Posterior vena cava (tissue), 2 donors: ENCODE results near the gene DHX32. TPM values are rescaled to one million over a fixed set of nuclear protein-coding genes. Genes with fewer than 3 reads are reported as not detected.

Source experiments
- DNase-seq: peaks from one replicate; pipeline ENCODE4 v3.0.0-alpha.2; 2020; ENCODE audit warnings: low spot score
- intact Hi-C, 2 donors: fragments of 100-400 bp; cut with DNase I; formaldehyde crosslinking; loops; one replicate each; pipeline versions ENCODE4 v1.14.1 to v1.14.2; 2022 to 2023
- total RNA-seq, 2 donors: library from RNA; stranded (reverse); fragmentation: NEBNext Ultra II Directional; extraction: Animal tissue kit (Norgen Biotek cat#: 25700); gene quantifications; one replicate each; pipeline ENCODE4 v1.2.1, GENCODE V29; 2021
- donor health status: DM: yes; HTN: yes; CAD: no.
- donor health status: DM: yes; HTN: yes; CAD: no.

Gene DHX32
- total RNA-seq, 2 donors from 2014 or later, result 19.0 to 25.1 TPM

DNA sequence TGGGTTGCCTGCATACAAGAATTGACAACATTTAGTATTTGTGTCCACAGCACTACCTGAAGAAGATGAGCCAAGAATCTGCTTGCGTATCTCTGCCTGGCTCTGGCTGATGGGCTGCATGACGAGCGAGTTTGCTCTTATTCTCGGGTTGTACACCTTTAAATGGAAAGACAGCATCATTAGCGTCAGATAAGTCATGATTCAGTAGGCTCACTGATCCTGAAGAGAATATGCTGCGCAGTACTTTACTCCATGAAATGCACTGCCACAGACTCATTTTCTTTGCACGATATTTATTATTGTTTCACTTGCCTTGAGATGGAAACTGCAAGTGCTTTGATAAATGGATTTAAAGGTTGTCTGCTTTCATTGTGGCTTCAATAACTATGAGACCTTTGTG is 28.6 kb downstream of the DHX32 start:
- no peak for DNase-seq
- intact Hi-C loops, result no loop called here

- DNase-seq, result no peak
- intact Hi-C loops, result no loop called here
Measured at GRCh38 chr10:125850766-125851731, 30.0 kb downstream of the DHX32 start.

- intact Hi-C loops, result no loop called here
- no peak for DNase-seq
Measured at GRCh38 chr10:125849448-125849847, 31.6 kb downstream of the DHX32 start.

DNA sequence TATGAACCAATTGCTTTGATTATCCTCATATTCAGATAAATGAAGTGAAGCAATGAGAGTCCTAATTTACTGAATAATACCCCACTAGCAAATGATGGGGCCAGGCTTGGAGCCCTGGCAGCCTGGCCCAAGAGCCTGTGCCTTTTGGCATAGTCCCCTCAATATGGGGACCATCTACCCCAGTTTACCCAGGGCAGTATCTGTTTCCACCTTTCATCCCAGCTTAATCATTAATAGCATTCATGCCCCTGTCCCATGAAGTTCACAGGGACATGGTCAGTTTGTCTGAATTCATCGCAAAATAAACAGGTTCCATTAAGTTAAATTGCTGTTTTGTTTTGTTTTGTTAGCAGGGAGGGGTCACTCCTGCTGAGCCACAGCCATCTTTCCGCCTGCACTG is 32.2 kb downstream of the DHX32 start:
- intact Hi-C loops, result no loop called here
- no peak for DNase-seq

- intact Hi-C loops, result no loop called here
- DNase-seq, result no peak
Measured at GRCh38 chr10:125848371-125848770, 32.7 kb downstream of the DHX32 start.

DNA sequence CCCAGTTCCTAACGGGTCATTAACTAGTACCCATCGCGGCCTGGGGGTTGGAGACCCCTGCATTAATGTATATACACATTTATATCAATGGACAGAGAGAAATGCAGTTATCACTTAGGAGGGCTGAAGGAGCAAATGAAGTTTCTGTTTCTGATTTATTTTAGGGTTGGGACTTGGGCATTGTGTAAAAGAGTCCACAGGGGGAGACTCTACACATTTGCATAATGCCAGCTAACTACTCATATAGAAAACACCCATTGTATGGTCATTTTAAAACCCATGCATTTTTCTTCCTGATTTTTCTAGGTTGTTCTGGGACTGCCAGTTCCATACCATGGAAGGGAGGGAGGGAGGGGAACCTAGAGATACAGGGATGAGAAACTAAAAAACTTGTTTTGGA is 34.2 kb downstream of the DHX32 start:
- no peak for DNase-seq
- intact Hi-C loops, result no loop called here

DNA sequence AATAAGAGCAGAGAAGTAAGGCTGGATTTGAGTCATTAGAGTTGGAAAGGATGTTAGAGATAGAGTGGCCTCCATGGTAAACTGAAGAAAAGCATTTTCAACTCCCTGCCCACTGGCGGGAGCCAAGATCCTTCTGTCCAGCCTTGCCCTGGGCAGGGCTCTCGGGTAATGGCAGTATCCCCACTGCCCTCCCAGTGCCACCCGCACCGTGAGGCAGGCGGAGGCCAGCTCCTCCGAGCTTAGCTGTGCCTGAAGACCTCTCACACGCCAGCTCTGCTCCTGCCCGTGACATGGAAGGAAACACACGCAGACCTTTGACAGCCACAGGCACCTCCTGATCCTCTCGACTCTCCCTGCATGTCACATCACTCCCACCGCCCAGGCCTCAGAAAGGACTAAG is 35.5 kb downstream of the DHX32 start:
- no peak for DNase-seq
- intact Hi-C loops, result no loop called here

- intact Hi-C loops, result no loop called here
- DNase-seq, result no peak
Measured at GRCh38 chr10:125844751-125845221, 36.3 kb downstream of the DHX32 start.

DNA sequence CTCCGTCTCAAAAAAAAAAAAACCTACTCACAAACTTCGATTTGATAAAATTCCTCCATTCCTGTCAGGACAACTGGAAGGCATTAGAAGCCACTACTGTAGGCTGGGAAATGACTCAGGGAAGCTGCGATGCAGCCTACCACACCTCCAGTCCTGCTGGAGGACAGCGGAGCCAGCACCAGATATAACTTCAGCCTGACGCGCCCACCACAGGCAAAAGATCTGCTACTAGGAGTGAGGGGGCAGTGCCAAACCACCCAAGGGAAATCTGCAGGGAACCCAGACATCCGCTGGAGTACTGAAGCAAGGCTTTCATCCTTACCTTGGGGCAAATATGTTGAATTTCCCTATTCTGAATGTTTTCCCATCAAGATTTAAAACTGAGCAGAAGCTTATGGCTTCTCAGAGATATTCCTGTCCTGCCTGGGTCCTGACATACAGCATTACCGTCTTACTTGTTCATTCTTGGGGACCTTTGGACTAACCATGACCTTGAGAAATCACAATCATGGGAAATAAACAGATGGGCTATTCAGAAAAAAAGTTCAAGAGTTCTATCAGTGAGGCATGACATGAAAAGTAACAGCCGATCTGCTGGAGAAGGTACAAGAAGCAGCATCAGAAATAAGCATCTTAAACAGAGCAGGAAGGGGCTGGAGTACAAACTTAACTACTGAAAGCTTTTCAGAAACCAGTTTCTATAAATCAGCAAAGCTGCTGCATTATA is 37.3 kb downstream of the DHX32 start:
- intact Hi-C loops, result no loop called here
- DNase-seq, result no peak

- DNase-seq, result no peak
Measured at GRCh38 chr10:125840955-125841354, 40.1 kb downstream of the DHX32 start.

DNA sequence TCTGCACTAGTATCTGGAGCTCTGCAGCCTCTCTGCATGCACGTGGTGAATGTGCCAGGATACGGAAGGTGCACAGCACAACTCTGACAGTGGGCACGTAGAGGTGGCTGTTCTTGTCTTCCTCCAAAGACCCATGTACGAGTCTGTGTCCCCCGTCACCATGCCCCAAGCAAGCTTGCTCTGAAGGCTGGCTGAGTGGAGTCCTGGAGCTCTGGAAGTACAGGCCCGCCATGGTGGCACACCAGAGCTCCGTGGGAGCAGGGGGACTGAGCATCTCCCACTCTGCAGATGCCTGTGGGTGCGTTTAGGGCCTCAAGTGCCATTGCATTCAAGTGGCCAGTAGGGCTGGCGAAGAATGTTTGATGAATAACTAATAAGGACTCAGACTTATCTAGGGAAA is 40.7 kb downstream of the DHX32 start:
- intact Hi-C loops, result no loop called here
- DNase-seq, result no peak

More at GRCh38 chr10:125840955-125841354, 40.1 kb downstream of the DHX32 start:
- intact Hi-C loops, result no loop called here

DNA sequence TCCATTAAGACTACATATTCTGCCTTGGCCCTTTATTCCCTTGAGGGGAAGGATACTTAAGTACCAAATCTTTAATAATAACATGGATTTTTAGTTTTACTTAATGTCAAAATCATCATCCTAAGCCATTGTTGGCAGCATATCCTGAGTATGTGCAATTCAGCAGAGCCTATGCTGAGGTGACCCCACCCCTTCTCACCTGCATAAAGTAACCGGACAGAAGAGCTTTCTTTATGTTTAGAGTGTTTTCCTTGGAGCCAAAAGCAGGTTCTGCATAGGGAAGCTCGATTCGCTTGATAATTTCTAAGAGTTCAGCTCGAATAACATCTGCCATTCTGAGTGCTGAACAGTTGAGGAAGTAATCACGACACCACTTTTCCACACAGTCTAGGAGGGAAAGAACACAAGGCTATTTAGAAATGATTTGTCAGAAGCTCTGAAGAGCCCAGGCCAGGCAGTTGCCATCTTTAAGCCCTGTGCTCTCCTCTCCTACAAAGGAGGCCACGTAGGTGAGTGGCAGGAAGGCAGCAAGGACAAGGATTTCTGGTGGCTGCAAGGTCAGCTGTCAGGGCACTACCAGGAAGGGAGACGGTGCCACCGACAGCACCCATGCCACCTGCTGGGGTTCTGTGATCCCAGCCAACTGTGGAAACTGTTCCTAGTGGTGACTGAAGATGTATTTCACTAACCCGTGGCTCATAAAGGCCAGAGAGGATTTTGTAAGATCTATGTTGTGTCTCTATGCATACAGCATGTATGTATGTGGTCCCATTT is 42.1 kb downstream of the DHX32 start:
- intact Hi-C loops, result no loop called here
- DNase-seq, result no peak

GRCh38 chr10:125836746-125837145 is 44.3 kb downstream of the DHX32 start:
- intact Hi-C loops, result no loop called here
- no peak for DNase-seq

- DNase-seq, result no peak
- intact Hi-C loops, result loop anchor here in 1 of 2 donors (10.0 kb wide), 1 partner anchor 94 kb away; no protein-coding TSS in a partner anchor
Measured at GRCh38 chr10:125828311-125828710, 52.8 kb downstream of the DHX32 start.

DNA sequence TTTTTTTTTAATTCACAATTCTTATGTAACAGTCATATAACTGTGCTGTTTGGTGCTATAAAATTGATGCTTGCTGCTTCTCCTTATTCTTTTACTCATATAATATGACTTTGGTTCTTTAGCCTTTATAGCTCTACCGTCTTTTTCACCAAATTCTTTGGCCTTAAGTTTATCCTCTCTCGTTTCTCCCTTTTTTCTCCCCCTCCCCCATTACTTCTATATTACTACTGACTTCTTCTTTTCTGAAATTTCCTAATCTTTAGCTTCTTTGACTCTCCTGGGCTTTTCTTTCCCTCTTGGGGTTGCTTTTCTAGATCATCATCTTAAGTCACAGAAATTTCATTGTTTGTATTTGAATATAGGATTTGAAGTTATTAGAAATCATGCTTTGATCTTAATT is 54.0 kb downstream of the DHX32 start:
- intact Hi-C loops, result loop anchor here in 1 of 2 donors (10.0 kb wide), 1 partner anchor 92 kb away; no protein-coding TSS in a partner anchor

DNA sequence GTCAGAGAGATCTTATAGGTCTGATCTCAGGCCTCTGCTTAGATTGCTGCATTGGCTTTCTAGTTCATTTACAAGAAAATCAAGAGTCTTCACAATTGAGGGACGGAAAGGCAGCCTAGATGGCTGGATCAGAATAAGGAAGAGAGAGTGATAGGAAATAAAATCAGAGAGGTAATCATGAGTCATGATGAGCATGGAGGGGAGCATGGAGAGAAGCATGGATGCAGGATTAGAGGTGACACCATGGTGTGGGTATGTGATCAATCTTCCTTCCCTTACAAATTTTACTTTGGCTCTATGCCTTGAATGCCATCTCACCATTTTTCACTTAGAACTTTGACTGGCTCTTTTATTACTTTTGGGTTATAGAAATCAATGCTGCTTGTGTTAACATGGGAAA is 56.4 kb downstream of the DHX32 start:
- no peak for DNase-seq
- intact Hi-C loops, result loop anchor here in 1 of 2 donors (10.0 kb wide), 1 partner anchor 90 kb away; no protein-coding TSS in a partner anchor

More for the DNA sequence above, 54.0 kb downstream of the DHX32 start:
- DNase-seq, result no peak

DNA sequence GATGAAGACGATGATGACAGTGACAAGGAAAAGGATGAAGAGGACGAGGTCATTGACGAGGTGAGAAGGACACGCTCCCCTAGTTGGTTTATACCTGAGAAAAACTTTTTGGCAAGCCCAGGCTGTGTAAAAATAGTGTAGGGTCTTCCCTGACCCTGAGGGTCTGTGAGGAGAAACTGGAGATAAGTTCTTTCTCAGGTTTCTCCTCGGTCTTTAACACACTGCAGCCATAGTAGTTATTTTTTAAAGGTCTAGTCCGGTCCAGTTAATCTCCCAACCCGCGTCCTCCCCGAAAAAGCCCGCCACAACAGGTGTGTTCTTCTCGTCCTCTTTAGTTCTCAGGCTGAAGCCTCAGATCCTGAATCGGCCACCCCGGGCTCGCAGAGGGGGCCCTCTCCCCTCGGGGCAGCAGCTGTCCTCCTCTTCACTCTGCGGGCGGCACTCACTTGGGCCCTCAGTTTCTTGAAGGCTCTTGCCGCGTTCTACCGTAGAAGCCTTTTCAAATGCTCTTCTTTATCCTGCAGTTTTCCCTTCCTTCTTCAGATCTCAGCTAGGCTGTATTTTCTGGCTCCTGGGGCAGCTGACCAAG is 57.3 kb downstream of the DHX32 start:
- no peak for DNase-seq
- intact Hi-C loops, result loop anchor here in 1 of 2 donors (10.0 kb wide), 1 partner anchor 89 kb away; no protein-coding TSS in a partner anchor

DNA sequence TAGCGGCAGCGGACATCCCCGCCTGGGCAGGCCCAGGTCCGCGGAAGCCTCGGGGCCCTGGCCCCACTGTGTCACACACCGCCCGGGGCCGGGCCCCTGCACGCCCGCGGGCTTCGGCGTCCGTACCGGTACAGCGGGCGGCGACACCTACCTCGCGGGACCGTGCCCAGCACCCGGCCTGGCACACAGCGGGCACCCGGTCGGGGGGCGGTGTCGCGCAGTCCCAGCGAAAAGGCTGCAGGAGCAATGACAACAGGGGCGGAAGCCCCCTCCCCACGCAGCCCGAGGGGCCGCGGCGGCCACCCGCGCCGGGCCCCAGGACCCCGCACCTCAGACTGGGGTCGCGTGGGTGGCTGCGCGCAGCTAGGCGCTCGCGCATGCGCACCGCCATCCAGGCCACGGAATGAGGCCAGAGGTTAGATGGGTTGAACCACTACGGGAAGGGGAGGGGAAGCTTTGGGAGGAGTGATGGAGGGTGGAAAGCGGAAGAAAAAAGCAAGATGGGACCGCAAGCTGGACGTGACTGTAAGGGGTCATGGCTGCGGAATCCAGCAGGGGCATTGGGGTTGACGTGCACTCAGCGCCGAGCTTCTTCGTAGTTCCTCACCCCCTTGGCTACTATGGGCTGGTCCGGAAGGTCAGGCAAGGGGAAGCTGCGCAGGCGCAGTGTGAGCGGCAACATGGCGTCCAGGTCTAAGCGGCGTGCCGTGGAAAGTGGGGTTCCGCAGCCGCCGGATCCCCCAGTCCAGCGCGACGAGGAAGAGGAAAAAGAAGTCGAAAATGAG is 58.0 kb downstream of the DHX32 start, which contains the start of the genes BCCIP and UROS:
TSS of gene BCCIP (plus strand) at position 669 of the 785 bp plus-strand sequence. CDS start at position 681, 12 bp downstream.
TSS of gene UROS (minus strand) at position 381 of the 785 bp plus-strand sequence. CDS start 6,759 bp downstream, outside the sequence.
- DNase-seq, result peak; percentile 97

More for the DNA sequence above, 58.0 kb downstream of the DHX32 start, which contains the start of the genes BCCIP and UROS:
- intact Hi-C loops, result loop anchor here in 1 of 2 donors (10.0 kb wide), 1 partner anchor 88 kb away; no protein-coding TSS in a partner anchor
